Lower leg skin (tissue), 4 donors: Measurements from ENCODE around the gene SVOPL. TPM values are rescaled to one million over a fixed set of nuclear protein-coding genes. Genes with fewer than 3 reads are reported as not detected.

Source experiments
- DNase-seq, 2 donors: peaks; one replicate each; pipeline ENCODE4 v3.0.0-alpha.2; 2019; ENCODE audit warnings: low spot score in 2 of 2
- H3K4me3 ChIP-seq: fragments of 200-600 bp; sonication (generic); 2 replicates; pipeline ENCODE4 v1.5.1; 2017; ENCODE audit warnings: mild to moderate bottlenecking, low read depth; ENCODE audit not compliant: poor library complexity, severe bottlenecking
- POLR2A ChIP-seq, 2 donors: fragments of 450-650 bp; IDR thresholded peaks; one replicate each; pipeline ENCODE4 v1.6.1; 2016 to 2017; ENCODE audit warnings: antibody characterized with exemption in 2 of 2, mild to moderate bottlenecking in 1 of 2, moderate library complexity in 1 of 2
- WGBS, 2 donors: methylation state at CpG; one replicate each; pipeline ENCODE4 v1.1.5; 2018; 5-methylcytosine and 5-hydroxymethylcytosine counted together
- intact Hi-C: fragments of 100-400 bp; cut with DNase I; formaldehyde crosslinking; loops from one replicate; pipeline ENCODE4 v1.15.0; 2023; ENCODE audit warnings: low total_unique reads
- total RNA-seq, 4 donors: library from RNA; depleted of rRNA; stranded (reverse); fragments of >200 nt; gene quantifications; one replicate each; pipeline ENCODE4 v1.1.0, GENCODE V29; 2016
- TF ChIP-seq, protein P1 (sequence below), 3 donors: fragments of 450-650 bp; IDR thresholded peaks; one replicate each; pipeline ENCODE4 v1.5.1; 2016; ENCODE audit warnings: antibody characterized with exemption in 3 of 3, mild to moderate bottlenecking in 3 of 3, moderate library complexity in 2 of 3

The SVOPL gene
- total RNA-seq, 4 donors from 2014 or later: 0.21 to 1.6 TPM; not detected in 2

DNA sequence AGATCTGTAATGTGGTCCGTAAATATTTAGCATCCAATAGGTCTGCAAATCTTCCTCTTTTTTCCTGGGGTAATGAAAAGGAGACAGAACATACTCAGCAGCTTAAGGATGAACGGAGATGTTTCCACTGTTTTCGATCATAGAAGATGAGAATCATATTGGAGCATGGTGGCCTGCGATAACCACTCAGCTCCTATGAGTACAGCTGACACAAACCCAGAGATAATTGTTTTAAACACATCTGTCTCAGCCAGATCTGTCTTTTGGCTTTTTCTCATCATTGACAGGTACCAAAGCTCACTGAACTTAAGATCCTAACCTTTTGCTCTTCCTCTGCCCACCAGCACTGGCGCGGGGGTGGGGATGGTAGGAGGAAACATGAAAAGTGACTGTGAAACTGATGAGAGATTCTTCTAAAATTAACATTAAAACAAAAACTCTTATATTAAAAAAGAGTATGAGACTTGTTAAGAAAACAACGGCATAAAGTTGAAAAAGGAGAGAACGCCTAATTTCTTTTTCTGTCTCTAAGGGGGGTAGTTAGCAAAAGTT lies 71.0 kb downstream of the SVOPL start:
- no peak overlapping the region for H3K4me3 ChIP-seq
- WGBS, 2 donors: 87 to 91% methylated on average over 8 of the region's 8 CpGs
- intact Hi-C loops: no loop called here
- DNase-seq: no peak
- TF ChIP-seq, protein P1, sequence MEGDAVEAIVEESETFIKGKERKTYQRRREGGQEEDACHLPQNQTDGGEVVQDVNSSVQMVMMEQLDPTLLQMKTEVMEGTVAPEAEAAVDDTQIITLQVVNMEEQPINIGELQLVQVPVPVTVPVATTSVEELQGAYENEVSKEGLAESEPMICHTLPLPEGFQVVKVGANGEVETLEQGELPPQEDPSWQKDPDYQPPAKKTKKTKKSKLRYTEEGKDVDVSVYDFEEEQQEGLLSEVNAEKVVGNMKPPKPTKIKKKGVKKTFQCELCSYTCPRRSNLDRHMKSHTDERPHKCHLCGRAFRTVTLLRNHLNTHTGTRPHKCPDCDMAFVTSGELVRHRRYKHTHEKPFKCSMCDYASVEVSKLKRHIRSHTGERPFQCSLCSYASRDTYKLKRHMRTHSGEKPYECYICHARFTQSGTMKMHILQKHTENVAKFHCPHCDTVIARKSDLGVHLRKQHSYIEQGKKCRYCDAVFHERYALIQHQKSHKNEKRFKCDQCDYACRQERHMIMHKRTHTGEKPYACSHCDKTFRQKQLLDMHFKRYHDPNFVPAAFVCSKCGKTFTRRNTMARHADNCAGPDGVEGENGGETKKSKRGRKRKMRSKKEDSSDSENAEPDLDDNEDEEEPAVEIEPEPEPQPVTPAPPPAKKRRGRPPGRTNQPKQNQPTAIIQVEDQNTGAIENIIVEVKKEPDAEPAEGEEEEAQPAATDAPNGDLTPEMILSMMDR (IDR thresholded peaks at IDR 0.05): no peak
- TF ChIP-seq POLR2A (IDR thresholded peaks at IDR 0.05): no peak

DNA sequence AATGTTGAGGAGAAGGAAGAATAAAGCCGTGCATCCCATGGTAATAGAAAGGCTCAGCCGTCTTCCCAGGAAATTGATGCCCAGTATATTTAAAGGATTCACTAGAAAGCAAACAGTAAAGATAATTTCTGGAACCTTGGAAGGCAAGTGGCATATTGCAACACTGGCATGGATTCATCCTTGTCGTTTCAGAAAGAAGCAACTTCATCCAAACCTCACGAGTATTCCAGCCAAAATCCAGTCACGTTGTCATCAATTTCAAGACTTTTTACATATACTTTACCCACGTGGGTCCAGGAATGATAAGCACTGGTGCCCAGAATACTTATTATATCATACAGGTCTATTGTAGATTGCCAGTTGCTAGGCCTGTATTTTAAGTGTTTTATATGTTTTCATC lies 73.8 kb downstream of the SVOPL start:
- TF ChIP-seq, protein P1 (IDR thresholded peaks at IDR 0.05): no peak
- no peak for TF ChIP-seq POLR2A (IDR thresholded peaks at IDR 0.05)
- H3K4me3 ChIP-seq: no peak overlapping the region
- DNase-seq: no peak
- WGBS, 2 donors: 65 to 70% methylated on average over 6 of the region's 6 CpGs
- intact Hi-C loops: no loop called here

DNA sequence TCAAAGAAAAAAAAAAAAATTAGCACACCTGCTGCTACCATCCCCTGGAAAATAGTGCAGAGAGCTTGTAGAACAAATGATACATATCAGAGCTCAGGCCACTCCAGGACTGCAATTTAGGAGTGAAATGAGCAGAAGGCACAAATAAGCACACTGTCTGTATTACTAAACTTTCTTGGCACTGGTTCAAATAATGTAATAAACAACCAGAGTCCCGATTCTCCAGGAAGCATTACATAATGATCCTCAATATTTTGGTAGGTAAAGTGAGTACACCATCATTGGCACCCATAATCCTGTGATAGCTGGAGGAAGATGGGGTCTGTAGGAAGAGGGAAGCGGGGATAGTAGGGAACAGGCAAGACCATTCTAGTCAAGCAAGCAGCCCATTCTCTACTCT lies 74.3 kb downstream of the SVOPL start:
- 45 to 49% methylated on average over 2 of the region's 2 CpGs for WGBS, 2 donors
- intact Hi-C loops: no loop called here
- DNase-seq: no peak
- no peak overlapping the region for H3K4me3 ChIP-seq
- TF ChIP-seq POLR2A (IDR thresholded peaks at IDR 0.05): no peak
- TF ChIP-seq, protein P1 (IDR thresholded peaks at IDR 0.05): no peak

DNA sequence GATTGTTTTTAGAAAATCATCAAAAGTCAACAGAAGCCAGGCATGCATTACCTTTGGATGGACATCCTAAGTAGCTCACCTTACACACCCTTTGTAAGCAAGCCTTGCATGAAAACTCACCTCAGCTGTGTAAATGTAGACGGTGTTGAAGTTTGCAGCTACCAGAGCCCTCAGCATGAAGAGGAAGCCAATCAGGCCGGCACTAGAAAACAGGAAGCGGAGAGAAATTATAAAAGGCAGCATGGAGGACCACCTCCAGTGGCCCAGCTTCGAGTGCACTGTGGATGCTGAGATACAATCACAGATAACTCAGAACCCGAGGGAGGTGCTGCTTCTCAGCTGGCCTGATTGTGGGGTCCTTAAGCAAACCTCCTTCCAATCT lies 75.3 kb downstream of the SVOPL start:
- TF ChIP-seq, protein P1 (IDR thresholded peaks at IDR 0.05): no peak
- no peak for TF ChIP-seq POLR2A (IDR thresholded peaks at IDR 0.05)
- H3K4me3 ChIP-seq: no peak overlapping the region
- intact Hi-C loops: no loop called here
- WGBS, 2 donors: 63 to 69% methylated on average over 5 of the region's 5 CpGs
- DNase-seq: no peak

DNA sequence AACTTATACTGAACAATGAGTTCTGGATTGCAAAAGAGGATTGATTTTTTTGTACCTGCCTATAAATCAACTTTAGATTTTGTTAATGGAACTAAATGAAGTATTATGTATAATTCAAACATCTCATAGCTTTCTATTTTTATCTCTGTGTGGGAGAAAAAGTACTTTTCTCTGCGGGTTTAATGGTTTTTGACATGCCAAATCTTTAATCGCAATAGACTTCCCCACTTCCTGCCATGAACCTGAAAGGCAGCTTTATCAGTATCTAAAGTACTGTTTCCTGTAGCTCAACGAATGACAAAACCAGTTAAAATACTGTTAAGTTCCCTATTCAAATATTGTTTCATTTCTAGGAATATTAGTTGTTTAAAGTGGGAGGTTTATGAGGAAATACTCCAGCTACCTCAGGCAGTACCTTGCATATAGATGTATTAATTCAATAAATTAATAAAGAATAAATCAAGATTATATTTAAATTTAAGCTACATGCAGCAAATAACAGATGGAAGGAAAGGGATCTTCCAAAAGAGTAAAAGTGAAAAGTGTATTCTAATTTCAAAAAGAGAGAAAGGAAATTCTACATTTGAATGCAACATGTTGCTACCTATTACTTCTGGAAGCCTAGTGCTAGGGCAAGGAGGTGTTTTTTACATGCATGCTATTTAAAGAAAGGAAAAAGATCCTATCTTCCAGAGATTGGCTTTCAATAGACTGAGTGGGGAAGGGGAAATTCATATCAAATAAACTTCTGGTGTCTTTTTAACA lies 75.9 kb downstream of the SVOPL start:
- intact Hi-C loops: no loop called here
- H3K4me3 ChIP-seq: no peak overlapping the region
- 20 to 21% methylated on average over 3 of the region's 3 CpGs for WGBS, 2 donors
- DNase-seq: no peak
- TF ChIP-seq, protein P1 (IDR thresholded peaks at IDR 0.05): no peak
